Activated T-cell treated with anti-CD3 and anti-CD28 coated beads, Interleukin-2, amount 50 U/mL, for 72 hours (primary cell): Measurements from ENCODE around the gene PRKG1. TPM values are rescaled to one million over a fixed set of nuclear protein-coding genes. Genes with fewer than 3 reads are reported as not detected.
"Not testable (repeated sequence)": the region's sequence is repeated elsewhere in the genome, so short reads cannot be mapped to it uniquely, and the experiment has no call there.

Source experiments
- ATAC-seq, 2 donors: fragments of 150-1000 bp; cut with Tn5 transposase; replicated peaks in 1 of 2; 2 replicates each; pipeline ENCODE4 v1.10.0; 2021; ENCODE audit warnings: moderate library complexity in 2 of 2, mild to moderate bottlenecking in 1 of 2
- DNase-seq, 2 donors: peaks; one replicate each; pipeline ENCODE4 v3.0.0; 2021 to 2022; ENCODE audit warnings: mixed read lengths in 1 of 2
- H3K27ac Mint-ChIP-seq: one replicate; pipeline ENCODE4 v1.8.0; 2022; ENCODE audit warnings: mild to moderate bottlenecking, moderate library complexity, mixed read lengths
- H3K27me3 Mint-ChIP-seq: one replicate; pipeline ENCODE4 v1.8.0; 2022; ENCODE audit warnings: low read depth, mixed read lengths
- H3K36me3 Mint-ChIP-seq, 2 donors: one replicate each; pipeline ENCODE4 v1.8.0; 2022; ENCODE audit warnings: mixed read lengths in 2 of 2, mild to moderate bottlenecking in 1 of 2; ENCODE audit not compliant: insufficient read depth in 2 of 2
- H3K4me1 Mint-ChIP-seq: one replicate; pipeline ENCODE4 v1.8.0; 2022; ENCODE audit warnings: low read depth, mixed read lengths
- H3K4me3 Mint-ChIP-seq, 2 donors: one replicate each; pipeline ENCODE4 v1.8.0; 2022; ENCODE audit warnings: mild to moderate bottlenecking in 2 of 2, mixed read lengths in 2 of 2, moderate library complexity in 2 of 2
- H3K9me3 Mint-ChIP-seq, 2 donors: one replicate each; pipeline ENCODE4 v1.8.0; 2022; ENCODE audit warnings: mixed read lengths in 2 of 2
- total RNA-seq, 2 donors: library from RNA; stranded (reverse); gene quantifications; one replicate each; pipeline ENCODE4 v1.2.3, GENCODE V29; 2022

Gene PRKG1
- total RNA-seq, 2 donors from 2014 or later, result not detected

GRCh38 chr10:52027055-52027705 is 952.9 kb downstream of the PRKG1 start:
- Mint-ChIP-seq H3K27me3 (no peaks in the 10 kb centered on the region), H3K36me3 (no peaks in the 10 kb centered on the region), H3K27ac (no peak overlapping the region), H3K9me3 (peaks cover 0 to 7% of the 10 kb centered on the region in 2 donors), H3K4me1 (no peaks in the 10 kb centered on the region), H3K4me3 (no peak overlapping the region)
- ATAC-seq, result no peak
- DNase-seq, result no peak

GRCh38 chr10:52028523-52028858 is 954.2 kb downstream of the PRKG1 start:
- ATAC-seq (no peak), DNase-seq (no peak)
- Mint-ChIP-seq H3K4me1 (no peaks in the 10 kb centered on the region), H3K4me3 (no peak overlapping the region), H3K36me3 (no peaks in the 10 kb centered on the region), H3K27me3 (no peaks in the 10 kb centered on the region), H3K27ac (no peak overlapping the region), H3K9me3 (peaks cover 0 to 1% of the 10 kb centered on the region in 2 donors)

DNA sequence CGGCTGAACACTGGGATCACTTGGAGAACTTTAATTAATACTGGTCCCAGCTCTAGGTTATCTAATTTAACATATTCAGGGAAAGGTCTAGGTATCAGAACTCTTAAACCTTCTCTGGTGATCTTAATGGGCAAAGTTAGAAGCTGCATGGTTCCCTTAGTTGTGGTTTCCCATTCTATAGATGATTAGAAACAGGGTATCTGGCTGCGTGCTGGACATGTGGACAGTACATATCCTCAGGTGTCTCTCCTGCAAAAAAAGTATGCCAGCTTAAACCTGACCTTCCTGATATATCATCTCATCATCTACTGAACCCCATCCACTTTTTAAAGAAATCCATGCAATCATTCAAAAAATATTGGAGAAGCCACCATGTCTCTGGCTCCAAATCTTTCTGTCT is 955.3 kb downstream of the PRKG1 start:
- Mint-ChIP-seq H3K27ac (no peak overlapping the region), H3K9me3 (no peaks in the 10 kb centered on the region), H3K4me1 (no peaks in the 10 kb centered on the region), H3K4me3 (no peak overlapping the region), H3K36me3 (no peaks in the 10 kb centered on the region), H3K27me3 (no peaks in the 10 kb centered on the region)
- DNase-seq (no peak), ATAC-seq (no peak)

DNA sequence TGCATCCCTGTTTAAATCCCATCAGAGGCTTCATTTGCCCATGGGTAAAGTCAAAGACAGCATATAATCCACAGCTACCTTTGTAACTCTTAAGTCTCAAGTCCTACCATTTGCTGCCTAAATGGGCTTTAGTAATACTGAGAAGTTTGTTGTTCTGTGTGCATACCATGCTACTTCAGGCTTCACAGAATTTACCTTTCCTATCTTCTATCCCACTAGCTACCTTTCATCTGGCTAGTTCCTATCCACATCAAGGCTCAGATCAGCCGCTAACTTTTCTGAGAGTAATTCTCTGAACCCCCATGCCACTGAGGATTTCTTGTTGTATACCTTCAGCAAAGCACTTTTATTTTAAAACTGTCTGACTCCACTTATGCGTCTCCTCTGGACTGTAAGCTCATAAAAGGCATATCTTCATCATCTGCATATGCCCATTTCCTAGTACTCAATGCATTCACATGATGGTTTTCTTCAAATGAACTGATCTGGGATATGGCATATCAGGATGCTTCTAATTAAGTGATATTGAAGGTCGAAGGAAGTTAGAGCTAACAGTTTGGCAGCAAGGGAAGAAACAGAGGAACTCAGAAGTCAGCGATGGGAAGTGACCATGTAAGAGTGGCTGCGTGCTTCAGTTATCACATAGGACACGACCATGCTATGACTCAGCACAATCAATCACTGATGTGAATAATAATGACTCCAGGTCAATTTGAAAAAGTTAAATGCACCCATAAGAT is 955.9 kb downstream of the PRKG1 start:
- ATAC-seq (no peak), DNase-seq (no peak)
- no peaks in the 10 kb centered on the region for H3K9me3 Mint-ChIP-seq
- H3K27ac Mint-ChIP-seq, result no peak overlapping the region
- no peaks in the 10 kb centered on the region for H3K4me1 Mint-ChIP-seq
- no peak overlapping the region for H3K4me3 Mint-ChIP-seq
- no peaks in the 10 kb centered on the region for H3K36me3 Mint-ChIP-seq
- no peaks in the 10 kb centered on the region for H3K27me3 Mint-ChIP-seq

DNA sequence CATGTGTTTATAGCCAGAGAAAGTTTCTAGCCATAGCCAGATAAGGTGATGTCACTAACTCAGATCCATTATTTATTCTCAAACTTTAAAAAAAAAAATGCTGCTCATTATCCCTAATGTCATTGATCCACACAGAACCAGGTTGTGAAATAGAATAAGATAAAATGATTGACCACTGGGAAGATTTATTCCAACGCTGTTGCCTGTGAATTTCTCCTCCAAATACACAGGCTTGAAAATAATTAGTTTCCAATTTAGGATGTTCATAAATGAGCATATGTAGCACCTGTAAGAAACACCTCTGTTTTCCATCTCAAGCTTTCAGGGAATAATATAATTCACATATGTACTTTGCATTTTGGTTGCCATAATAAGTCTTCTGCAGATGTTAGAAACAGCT is 956.7 kb downstream of the PRKG1 start:
- ATAC-seq (no peak), DNase-seq (no peak)
- Mint-ChIP-seq H3K27ac (no peak overlapping the region), H3K4me1 (no peaks in the 10 kb centered on the region), H3K36me3 (no peaks in the 10 kb centered on the region), H3K27me3 (no peaks in the 10 kb centered on the region), H3K4me3 (no peak overlapping the region), H3K9me3 (no peaks in the 10 kb centered on the region)

- Mint-ChIP-seq H3K4me3 (no peak overlapping the region), H3K9me3 (peaks cover 0 to 2% of the 10 kb centered on the region in 2 donors), H3K4me1 (no peaks in the 10 kb centered on the region), H3K27ac (no peak overlapping the region), H3K27me3 (no peaks in the 10 kb centered on the region), H3K36me3 (no peaks in the 10 kb centered on the region)
- DNase-seq, result no peak
- ATAC-seq, result no peak
These were observed 957.5 kb downstream of the PRKG1 start for GRCh38 chr10:52031771-52032170.

- Mint-ChIP-seq H3K27me3 (no peaks in the 10 kb centered on the region), H3K36me3 (no peaks in the 10 kb centered on the region), H3K4me3 (no peak overlapping the region), H3K4me1 (no peaks in the 10 kb centered on the region), H3K9me3 (peaks cover 0 to 2% of the 10 kb centered on the region in 2 donors), H3K27ac (no peak overlapping the region)
- ATAC-seq (no peak), DNase-seq (no peak)
These were observed 958.7 kb downstream of the PRKG1 start for GRCh38 chr10:52032681-52033629.

- not testable (repeated sequence) for H3K4me1 Mint-ChIP-seq, H3K27ac Mint-ChIP-seq, H3K9me3 Mint-ChIP-seq, ATAC-seq, DNase-seq, H3K27me3 Mint-ChIP-seq, H3K4me3 Mint-ChIP-seq, H3K36me3 Mint-ChIP-seq
These were observed 964.9 kb downstream of the PRKG1 start for GRCh38 chr10:52039002-52039793.

DNA sequence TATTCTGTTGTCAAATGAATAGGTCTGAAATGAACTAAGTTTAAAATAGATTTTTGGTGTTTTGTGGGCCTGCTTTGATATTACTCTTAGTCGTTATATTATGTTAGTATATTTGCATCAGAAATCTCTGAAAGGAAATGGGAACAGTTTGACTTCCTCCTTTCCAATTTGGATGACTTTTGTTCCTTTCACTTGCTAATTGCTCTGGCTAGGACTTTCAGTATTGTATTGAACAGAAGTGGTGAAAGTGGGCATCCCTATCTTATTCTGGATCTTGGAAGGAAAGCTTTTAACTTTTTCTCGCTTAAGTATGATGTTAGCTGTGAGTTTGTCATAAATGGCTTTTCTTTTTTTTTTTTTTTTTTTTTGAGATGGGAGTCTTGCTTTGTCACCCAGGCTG is 966.2 kb downstream of the PRKG1 start:
- ATAC-seq (no peak), DNase-seq (no peak)
- H3K4me1 Mint-ChIP-seq, result no peaks in the 10 kb centered on the region
- no peak overlapping the region for H3K4me3 Mint-ChIP-seq
- no peaks in the 10 kb centered on the region for H3K27me3 Mint-ChIP-seq
- H3K9me3 Mint-ChIP-seq, result peaks cover 0 to 2% of the 10 kb centered on the region in 2 donors
- no peaks in the 10 kb centered on the region for H3K36me3 Mint-ChIP-seq
- no peak overlapping the region for H3K27ac Mint-ChIP-seq

DNA sequence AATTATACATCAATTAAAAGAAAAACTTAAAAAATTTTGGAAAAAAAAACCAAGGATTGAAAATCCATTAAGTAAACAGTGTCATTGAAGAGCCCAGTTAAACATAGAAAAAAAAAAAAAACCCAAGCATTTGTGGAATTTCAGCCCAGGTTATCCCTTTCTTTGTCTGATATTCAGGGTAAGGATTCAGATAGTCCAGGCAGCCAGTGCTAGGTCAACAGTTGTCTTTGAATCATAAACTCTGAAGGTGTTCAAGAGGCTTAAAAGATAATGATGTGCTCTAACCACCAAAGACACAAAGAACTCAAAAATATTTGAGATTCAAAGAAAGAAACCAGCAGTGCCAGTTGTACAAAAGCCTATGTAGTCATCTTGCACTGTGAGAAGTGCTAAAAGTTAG is 969.5 kb downstream of the PRKG1 start:
- Mint-ChIP-seq H3K27ac (no peak overlapping the region), H3K4me1 (no peaks in the 10 kb centered on the region), H3K4me3 (no peak overlapping the region), H3K9me3 (no peaks in the 10 kb centered on the region), H3K27me3 (no peaks in the 10 kb centered on the region), H3K36me3 (no peaks in the 10 kb centered on the region)
- ATAC-seq (no peak), DNase-seq (no peak)

DNA sequence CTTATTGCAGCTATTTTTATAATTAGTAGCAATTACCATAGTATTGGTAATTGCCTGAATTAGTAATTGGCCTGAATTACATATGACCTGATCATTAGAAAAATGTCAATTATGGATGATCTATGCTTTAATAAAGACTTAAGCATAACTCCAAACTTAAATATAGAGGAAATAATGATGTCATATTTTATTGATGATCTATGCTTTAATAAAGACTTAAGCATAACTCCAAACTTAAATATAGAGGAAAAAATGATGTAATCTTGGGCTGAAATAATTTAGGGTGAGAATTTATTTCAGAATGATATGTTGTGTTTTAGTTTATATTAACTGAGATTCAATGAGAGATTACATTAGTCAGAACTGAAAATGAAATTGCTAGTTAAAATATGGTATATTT is 973.8 kb downstream of the PRKG1 start:
- ATAC-seq, result no peak
- H3K36me3 Mint-ChIP-seq, result no peaks in the 10 kb centered on the region

DNA sequence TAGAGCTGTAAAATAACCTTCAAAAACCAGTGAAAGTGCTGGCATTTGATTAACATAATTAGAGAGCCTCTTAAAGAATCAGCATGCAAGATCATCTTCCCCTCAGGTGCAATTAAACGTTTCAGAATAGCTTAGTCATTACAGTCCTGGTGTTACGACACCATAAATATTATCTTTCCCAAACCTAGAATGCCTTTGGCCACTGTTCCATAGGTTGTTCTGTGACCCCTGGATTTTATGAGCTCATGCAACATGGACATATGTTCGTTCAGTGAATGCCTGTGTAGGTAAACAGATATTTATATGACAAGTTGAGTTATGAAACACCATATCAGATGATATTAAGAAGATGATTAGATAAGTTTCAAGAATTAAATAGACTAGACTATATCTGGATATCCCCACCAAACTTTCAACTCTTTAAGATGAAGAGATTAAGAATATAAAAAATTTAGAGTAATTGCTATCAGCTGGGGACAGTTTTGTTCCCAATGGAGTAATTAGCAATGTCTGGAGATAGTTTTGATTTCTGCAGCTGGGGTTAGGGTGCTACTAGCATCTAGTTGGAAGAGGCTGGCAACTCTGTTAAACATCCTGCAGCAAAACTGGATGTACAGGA is 976.3 kb downstream of the PRKG1 start:
- no peaks in the 10 kb centered on the region for H3K36me3 Mint-ChIP-seq
- H3K9me3 Mint-ChIP-seq, result peaks cover 0 to 2% of the 10 kb centered on the region in 2 donors

More for the DNA sequence above, 973.8 kb downstream of the PRKG1 start:
- Mint-ChIP-seq H3K27me3 (peaks cover 9% of the 10 kb centered on the region), H3K4me3 (no peak overlapping the region), H3K9me3 (peaks cover 0 to 2% of the 10 kb centered on the region in 2 donors), H3K27ac (no peak overlapping the region), H3K4me1 (no peaks in the 10 kb centered on the region)
- no peak for DNase-seq

More for the DNA sequence above, 976.3 kb downstream of the PRKG1 start:
- H3K4me3 Mint-ChIP-seq, result no peak overlapping the region
- H3K27me3 Mint-ChIP-seq, result peaks cover 9% of the 10 kb centered on the region
- no peak for DNase-seq
- H3K4me1 Mint-ChIP-seq, result no peaks in the 10 kb centered on the region
- ATAC-seq, result no peak
- H3K27ac Mint-ChIP-seq, result no peak overlapping the region
